Activated naive CD8-positive, alpha-beta T cell (primary cell): Measurements from ENCODE around the gene COPS9.

Experiments
- H3K27ac Mint-ChIP-seq: one replicate; pipeline ENCODE4 v1.8.0; 2021; ENCODE audit warnings: mixed read lengths
- H3K27me3 Mint-ChIP-seq: one replicate; pipeline ENCODE4 v1.8.0; 2021; ENCODE audit warnings: mixed read lengths
- H3K36me3 Mint-ChIP-seq: one replicate; pipeline ENCODE4 v1.8.0; 2021; ENCODE audit warnings: mixed read lengths
- H3K4me1 Mint-ChIP-seq: one replicate; pipeline ENCODE4 v1.8.0; 2021; ENCODE audit warnings: low read depth, mixed read lengths
- H3K4me3 Mint-ChIP-seq: one replicate; pipeline ENCODE4 v1.8.0; 2021; ENCODE audit warnings: mild to moderate bottlenecking, mixed read lengths
- H3K9me3 Mint-ChIP-seq: one replicate; pipeline ENCODE4 v1.8.0; 2021; ENCODE audit warnings: low read depth, mixed read lengths

The COPS9 gene

GRCh38 chr2:240136013-240136670 lies at the start of gene COPS9:
COPS9 (minus strand) TSS chr2:240136305; CDS start chr2:240136284, 21 bp downstream.
- Mint-ChIP-seq H3K9me3 (no peaks in the 10 kb centered on the region), H3K4me1 (peaks cover 27% of the 10 kb centered on the region), H3K27ac (peak within 1 kb of the TSS; percentile 93), H3K4me3 (peak within 1 kb of the TSS; percentile 96), H3K36me3 (peaks cover 2% of the 10 kb centered on the region), H3K27me3 (no peaks in the 10 kb centered on the region)

- H3K9me3 Mint-ChIP-seq: no peaks in the 10 kb centered on the region
- no peak overlapping the region for H3K27ac Mint-ChIP-seq
These were observed 48.6 kb upstream of the COPS9 start for GRCh38 chr2:240184656-240185055.

GRCh38 chr2:240183875-240184590 lies 47.9 kb upstream of the COPS9 start:
- no peaks in the 10 kb centered on the region for H3K9me3 Mint-ChIP-seq
- peaks cover 7% of the 10 kb centered on the region for H3K27me3 Mint-ChIP-seq

More at GRCh38 chr2:240184656-240185055, 48.6 kb upstream of the COPS9 start:
- Mint-ChIP-seq H3K27me3 (peaks cover 7% of the 10 kb centered on the region), H3K4me1 (no peaks in the 10 kb centered on the region), H3K4me3 (no peak overlapping the region), H3K36me3 (no peaks in the 10 kb centered on the region)

GRCh38 chr2:240183006-240183874 lies 47.1 kb upstream of the COPS9 start:
- no peak overlapping the region for H3K4me3 Mint-ChIP-seq
- H3K9me3 Mint-ChIP-seq: no peaks in the 10 kb centered on the region
- no peak overlapping the region for H3K27ac Mint-ChIP-seq
- H3K4me1 Mint-ChIP-seq: no peaks in the 10 kb centered on the region
- peaks cover 7% of the 10 kb centered on the region for H3K27me3 Mint-ChIP-seq
- H3K36me3 Mint-ChIP-seq: no peaks in the 10 kb centered on the region

More at GRCh38 chr2:240183875-240184590, 47.9 kb upstream of the COPS9 start:
- Mint-ChIP-seq H3K4me1 (no peaks in the 10 kb centered on the region), H3K36me3 (no peaks in the 10 kb centered on the region), H3K4me3 (no peak overlapping the region), H3K27ac (no peak overlapping the region)

- H3K4me1 Mint-ChIP-seq: no peaks in the 10 kb centered on the region
These were observed 46.4 kb upstream of the COPS9 start for GRCh38 chr2:240182476-240182875.

GRCh38 chr2:240182001-240182400 lies 45.9 kb upstream of the COPS9 start:
- peaks cover 7% of the 10 kb centered on the region for H3K27me3 Mint-ChIP-seq
- H3K9me3 Mint-ChIP-seq: no peaks in the 10 kb centered on the region
- no peak overlapping the region for H3K27ac Mint-ChIP-seq
- H3K4me3 Mint-ChIP-seq: no peak overlapping the region
- H3K4me1 Mint-ChIP-seq: no peaks in the 10 kb centered on the region
- no peaks in the 10 kb centered on the region for H3K36me3 Mint-ChIP-seq

More at GRCh38 chr2:240182476-240182875, 46.4 kb upstream of the COPS9 start:
- peaks cover 7% of the 10 kb centered on the region for H3K27me3 Mint-ChIP-seq
- H3K27ac Mint-ChIP-seq: no peak overlapping the region
- H3K4me3 Mint-ChIP-seq: no peak overlapping the region
- H3K9me3 Mint-ChIP-seq: no peaks in the 10 kb centered on the region
- no peaks in the 10 kb centered on the region for H3K36me3 Mint-ChIP-seq

- no peaks in the 10 kb centered on the region for H3K9me3 Mint-ChIP-seq
- H3K36me3 Mint-ChIP-seq: no peaks in the 10 kb centered on the region
- H3K4me3 Mint-ChIP-seq: no peak overlapping the region
- H3K4me1 Mint-ChIP-seq: no peaks in the 10 kb centered on the region
- peaks cover 9% of the 10 kb centered on the region for H3K27me3 Mint-ChIP-seq
- H3K27ac Mint-ChIP-seq: no peak overlapping the region
These were observed 44.0 kb upstream of the COPS9 start for GRCh38 chr2:240179941-240180666.

GRCh38 chr2:240179186-240179815 lies 43.2 kb upstream of the COPS9 start:
- no peaks in the 10 kb centered on the region for H3K9me3 Mint-ChIP-seq
- no peaks in the 10 kb centered on the region for H3K4me1 Mint-ChIP-seq
- no peak overlapping the region for H3K4me3 Mint-ChIP-seq
- H3K27ac Mint-ChIP-seq: no peak overlapping the region
- H3K36me3 Mint-ChIP-seq: no peaks in the 10 kb centered on the region
- peaks cover 9% of the 10 kb centered on the region for H3K27me3 Mint-ChIP-seq

- H3K36me3 Mint-ChIP-seq: no peaks in the 10 kb centered on the region
- peaks cover 9% of the 10 kb centered on the region for H3K27me3 Mint-ChIP-seq
- no peak overlapping the region for H3K27ac Mint-ChIP-seq
- H3K4me3 Mint-ChIP-seq: no peak overlapping the region
- no peaks in the 10 kb centered on the region for H3K4me1 Mint-ChIP-seq
- H3K9me3 Mint-ChIP-seq: no peaks in the 10 kb centered on the region
These were observed 42.5 kb upstream of the COPS9 start for GRCh38 chr2:240178564-240178963.

- Mint-ChIP-seq H3K27me3 (peaks cover 6% of the 10 kb centered on the region), H3K4me1 (no peaks in the 10 kb centered on the region), H3K36me3 (no peaks in the 10 kb centered on the region), H3K4me3 (no peak overlapping the region), H3K9me3 (no peaks in the 10 kb centered on the region), H3K27ac (no peak overlapping the region)
These were observed 38.4 kb upstream of the COPS9 start for GRCh38 chr2:240174496-240174895.

- Mint-ChIP-seq H3K36me3 (no peaks in the 10 kb centered on the region), H3K27me3 (peaks cover 6% of the 10 kb centered on the region), H3K4me1 (no peaks in the 10 kb centered on the region), H3K27ac (no peak overlapping the region), H3K4me3 (no peak overlapping the region), H3K9me3 (no peaks in the 10 kb centered on the region)
These were observed 36.2 kb upstream of the COPS9 start for GRCh38 chr2:240172071-240172895.

- Mint-ChIP-seq H3K27ac (no peak overlapping the region), H3K36me3 (no peaks in the 10 kb centered on the region), H3K27me3 (peaks cover 2% of the 10 kb centered on the region), H3K4me1 (no peaks in the 10 kb centered on the region), H3K9me3 (no peaks in the 10 kb centered on the region), H3K4me3 (no peak overlapping the region)
These were observed 34.8 kb upstream of the COPS9 start for GRCh38 chr2:240170883-240171282.

GRCh38 chr2:240170354-240170735 lies 34.2 kb upstream of the COPS9 start:
- no peak overlapping the region for H3K27ac Mint-ChIP-seq
- no peaks in the 10 kb centered on the region for H3K36me3 Mint-ChIP-seq
- H3K27me3 Mint-ChIP-seq: peaks cover 2% of the 10 kb centered on the region
- H3K4me3 Mint-ChIP-seq: no peak overlapping the region
- no peaks in the 10 kb centered on the region for H3K4me1 Mint-ChIP-seq
- H3K9me3 Mint-ChIP-seq: no peaks in the 10 kb centered on the region
